Spleen (tissue), 11 donors: ENCODE measurements around the gene CYB561D2. TPM values are rescaled to one million over a fixed set of nuclear protein-coding genes. Genes with fewer than 3 reads are reported as not detected.
A peak's percentile ranks its signal among the peaks of the same experiment; 100 is the strongest.

Experiments used
- DNase-seq: peaks from one replicate; pipeline ENCODE4 v3.0.0-alpha.2; 2020
- H3K27ac ChIP-seq, 8 donors: fragments of 200-600 bp; sonication (generic) in 7 of 8; 1 replicate in 4 of 8; 2 replicates in 4 of 8; pipeline versions ENCODE4 v1.5.0 to v1.8.0; 2016 to 2021; ENCODE audit warnings: inconsistent platforms in 4 of 8, mild to moderate bottlenecking in 4 of 8, moderate library complexity in 1 of 8
- H3K27me3 ChIP-seq, 7 donors: fragments of 200-600 bp; sonication (generic) in 6 of 7; replicated peaks in 1 of 7; 1 replicate in 4 of 7; 2 replicates in 3 of 7; pipeline versions ENCODE4 v1.5.0 to v1.8.0; 2016 to 2021; ENCODE audit warnings: inconsistent platforms in 3 of 7, mild to moderate bottlenecking in 1 of 7
- H3K36me3 ChIP-seq, 6 donors: fragments of 200-600 bp; sonication (generic) in 5 of 6; 1 replicate in 4 of 6; 2 replicates in 2 of 6; pipeline versions ENCODE4 v1.5.0 to v1.8.0; 2016 to 2021; ENCODE audit warnings: inconsistent platforms in 2 of 6
- H3K4me1 ChIP-seq, 6 donors: fragments of 200-600 bp; sonication (generic) in 5 of 6; 1 replicate in 3 of 6; 2 replicates in 3 of 6; pipeline versions ENCODE4 v1.5.0 to v1.8.0; 2016 to 2021; ENCODE audit warnings: inconsistent platforms in 3 of 6
- H3K4me3 ChIP-seq, 8 donors: fragments of 200-600 bp; sonication (generic) in 7 of 8; 1 replicate in 4 of 8; 2 replicates in 4 of 8; pipeline versions ENCODE4 v1.5.0 to v1.8.0; 2016 to 2021; ENCODE audit warnings: inconsistent platforms in 4 of 8, mild to moderate bottlenecking in 4 of 8, moderate library complexity in 2 of 8
- H3K9me3 ChIP-seq, 8 donors: fragments of 200-600 bp; sonication (generic) in 7 of 8; 1 replicate in 4 of 8; 2 replicates in 4 of 8; pipeline versions ENCODE4 v1.5.0 to v1.8.0; 2016 to 2021; ENCODE audit warnings: inconsistent platforms in 4 of 8
- POLR2A ChIP-seq, 3 donors: fragments of 450-650 bp; IDR thresholded peaks; one replicate each; pipeline ENCODE4 v1.5.1; 2017; ENCODE audit warnings: antibody characterized with exemption in 3 of 3, mild to moderate bottlenecking in 1 of 3
- POLR2AphosphoS5 ChIP-seq, 3 donors: sonication (generic); formaldehyde crosslinking; IDR thresholded peaks; one replicate each; pipeline ENCODE4 v1.5.1; 2017; ENCODE audit warnings: antibody characterized with exemption in 3 of 3
- WGBS, 5 donors: extraction: QIAGEN DNeasy Blood & Tissue Kit in 3 of 5; methylation state at CpG; one replicate each; pipeline versions ENCODE4 v1.1.5 to v1.1.7; 2013 to 2018; 5-methylcytosine and 5-hydroxymethylcytosine counted together
- intact Hi-C: fragments of 100-400 bp; cut with DNase I; formaldehyde crosslinking; loops from one replicate; pipeline ENCODE4 v1.15.0; 2023; ENCODE audit warnings: low total_unique reads
- polyA plus RNA-seq, 3 donors: library from polyadenylated mRNA; stranded (reverse); fragments of 200-250 nt; gene quantifications; one replicate each; pipeline ENCODE4 v1.2.1, GENCODE V29; 2013
- total RNA-seq, 7 donors: library from RNA; depleted of rRNA in 3 of 7; stranded (reverse); fragments of >200 nt in 3 of 7; fragmentation: NEBNext Ultra II Directional in 4 of 7; extraction: Animal tissue kit (Norgen Biotek cat#: 25700) in 4 of 7; gene quantifications; one replicate each; pipeline versions ENCODE4 v1.1.0 to v1.2.1, GENCODE V29; 2016 to 2021
- TF ChIP-seq, protein P1 (sequence below), 11 experiments: fragments of 200-600 bp in 7 of 11; fragments of 450-650 bp in 4 of 11; sonication (generic) in 4 of 11; IDR thresholded peaks in 8 of 11; conservative IDR thresholded peaks in 3 of 11; 1 replicate in 7 of 11; 2 replicates in 4 of 11; pipeline versions ENCODE4 v1.4.0 to v1.8.0; 2016 to 2021; ENCODE audit warnings: antibody characterized with exemption in 11 of 11, inconsistent platforms in 4 of 11, mild to moderate bottlenecking in 1 of 11
- donor health status: healthy with polysubstance abuse.
- donor health status: DM: no; HTN: no; CAD: no; lungs with moderate emphysema.
- donor health status: DM: no; HTN: no; CAD: no.
- donor health status: Bipolar disorder and iron deficiency.
- donor health status: healthy.
- donor health status: DM: no; HTN: no; CAD: no.
- donor health status: DM: yes; HTN: yes; CAD: no.

Gene CYB561D2
- total and polyA plus RNA-seq, 10 donors, result 18.7 to 35.2 (median 26.4) TPM

DNA sequence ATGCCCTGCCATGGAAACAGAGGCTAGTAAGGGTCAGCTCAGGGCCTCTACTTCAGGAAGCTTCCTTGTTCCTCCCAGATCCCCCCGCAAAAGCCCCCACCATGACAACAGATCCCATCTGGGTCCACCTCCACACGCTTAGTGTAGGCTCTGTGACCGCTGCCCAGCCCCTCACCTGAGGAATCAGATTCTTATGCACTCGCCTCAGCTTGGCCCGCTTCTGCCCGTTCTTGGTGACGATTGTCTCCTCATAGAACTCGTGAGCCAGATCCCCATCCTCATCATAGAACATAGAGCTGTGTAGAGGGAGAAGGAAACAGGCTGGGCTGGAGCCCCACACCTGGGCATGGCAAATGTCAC, 24.5 kb upstream of the CYB561D2 start:
- Histone ChIP-seq H3K27me3 (no peaks in the 10 kb centered on the region), H3K27ac (peak overlapping the region in 5 of 8 donors; percentile 34 to 96 (median 95)), H3K4me1 (peaks cover 37 to 95% (median 72%) of the 10 kb centered on the region in 6 donors), H3K4me3 (no peak overlapping the region), H3K9me3 (no peaks in the 10 kb centered on the region), H3K36me3 (peaks cover 0 to 48% (median 34%) of the 10 kb centered on the region in 6 donors)
- intact Hi-C loops, result loop anchor here (10.0 kb wide), 1 partner anchor 91 kb away; the partner anchor contains the start of gene GNAI2
- WGBS, 5 donors, result 90 to 96% (median 95%) methylated on average over 8 of the region's 8 CpGs
- TF ChIP-seq POLR2AphosphoS5 (IDR thresholded peaks at IDR 0.05) (no peak), POLR2A (IDR thresholded peaks at IDR 0.05) (no peak)
- TF ChIP-seq, protein P1, sequence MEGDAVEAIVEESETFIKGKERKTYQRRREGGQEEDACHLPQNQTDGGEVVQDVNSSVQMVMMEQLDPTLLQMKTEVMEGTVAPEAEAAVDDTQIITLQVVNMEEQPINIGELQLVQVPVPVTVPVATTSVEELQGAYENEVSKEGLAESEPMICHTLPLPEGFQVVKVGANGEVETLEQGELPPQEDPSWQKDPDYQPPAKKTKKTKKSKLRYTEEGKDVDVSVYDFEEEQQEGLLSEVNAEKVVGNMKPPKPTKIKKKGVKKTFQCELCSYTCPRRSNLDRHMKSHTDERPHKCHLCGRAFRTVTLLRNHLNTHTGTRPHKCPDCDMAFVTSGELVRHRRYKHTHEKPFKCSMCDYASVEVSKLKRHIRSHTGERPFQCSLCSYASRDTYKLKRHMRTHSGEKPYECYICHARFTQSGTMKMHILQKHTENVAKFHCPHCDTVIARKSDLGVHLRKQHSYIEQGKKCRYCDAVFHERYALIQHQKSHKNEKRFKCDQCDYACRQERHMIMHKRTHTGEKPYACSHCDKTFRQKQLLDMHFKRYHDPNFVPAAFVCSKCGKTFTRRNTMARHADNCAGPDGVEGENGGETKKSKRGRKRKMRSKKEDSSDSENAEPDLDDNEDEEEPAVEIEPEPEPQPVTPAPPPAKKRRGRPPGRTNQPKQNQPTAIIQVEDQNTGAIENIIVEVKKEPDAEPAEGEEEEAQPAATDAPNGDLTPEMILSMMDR (IDR thresholded peaks at IDR 0.05 in 8 of 11, conservative IDR thresholded peaks at IDR 0.05 in 3 of 11), result no peak
- peak; percentile 71 for DNase-seq

DNA sequence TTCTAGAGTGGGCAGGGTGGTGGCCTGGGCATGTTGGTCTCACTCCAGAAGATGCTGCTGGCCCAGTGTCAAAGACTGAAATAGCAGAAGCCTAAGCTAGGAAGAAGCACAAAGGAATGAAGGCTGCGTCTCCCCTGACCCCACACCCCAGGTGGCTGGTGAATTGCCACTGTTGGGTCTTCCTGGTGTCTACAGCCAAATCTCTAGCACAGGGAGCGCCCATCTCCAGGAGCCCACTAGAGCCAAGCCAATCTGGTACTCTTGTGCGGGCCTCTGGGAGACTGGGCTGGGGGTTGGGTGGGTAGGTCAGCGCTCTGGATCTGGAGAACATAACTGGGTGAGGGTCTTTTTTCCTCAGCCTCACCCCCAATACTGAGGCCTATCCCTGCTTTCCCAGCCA, 23.5 kb upstream of the CYB561D2 start:
- peak; percentile 66 for DNase-seq
- peaks cover 0 to 58% (median 43%) of the 10 kb centered on the region in 6 donors for H3K36me3 ChIP-seq
- no peaks in the 10 kb centered on the region for H3K9me3 ChIP-seq
- intact Hi-C loops, result loop anchor here (10.0 kb wide), 1 partner anchor 92 kb away; the partner anchor contains the start of gene GNAI2
- WGBS, 5 donors, result 50 to 88% (median 74%) methylated on average over 2 to 4 of the region's 4 CpGs
- TF ChIP-seq, protein P1 (IDR thresholded peaks at IDR 0.05 in 8 of 11, conservative IDR thresholded peaks at IDR 0.05 in 3 of 11), result no peak
- TF ChIP-seq POLR2A (IDR thresholded peaks at IDR 0.05) (no peak), POLR2AphosphoS5 (IDR thresholded peaks at IDR 0.05) (no peak)
- peak overlapping the region in 4 of 8 donors; percentile 85 to 93 (median 90) for H3K27ac ChIP-seq
- H3K4me3 ChIP-seq, result peak overlapping the region; percentile 74 to 100 (median 97)
- H3K4me1 ChIP-seq, result peaks cover 36 to 98% (median 67%) of the 10 kb centered on the region in 6 donors
- H3K27me3 ChIP-seq, result no peaks in the 10 kb centered on the region

DNA sequence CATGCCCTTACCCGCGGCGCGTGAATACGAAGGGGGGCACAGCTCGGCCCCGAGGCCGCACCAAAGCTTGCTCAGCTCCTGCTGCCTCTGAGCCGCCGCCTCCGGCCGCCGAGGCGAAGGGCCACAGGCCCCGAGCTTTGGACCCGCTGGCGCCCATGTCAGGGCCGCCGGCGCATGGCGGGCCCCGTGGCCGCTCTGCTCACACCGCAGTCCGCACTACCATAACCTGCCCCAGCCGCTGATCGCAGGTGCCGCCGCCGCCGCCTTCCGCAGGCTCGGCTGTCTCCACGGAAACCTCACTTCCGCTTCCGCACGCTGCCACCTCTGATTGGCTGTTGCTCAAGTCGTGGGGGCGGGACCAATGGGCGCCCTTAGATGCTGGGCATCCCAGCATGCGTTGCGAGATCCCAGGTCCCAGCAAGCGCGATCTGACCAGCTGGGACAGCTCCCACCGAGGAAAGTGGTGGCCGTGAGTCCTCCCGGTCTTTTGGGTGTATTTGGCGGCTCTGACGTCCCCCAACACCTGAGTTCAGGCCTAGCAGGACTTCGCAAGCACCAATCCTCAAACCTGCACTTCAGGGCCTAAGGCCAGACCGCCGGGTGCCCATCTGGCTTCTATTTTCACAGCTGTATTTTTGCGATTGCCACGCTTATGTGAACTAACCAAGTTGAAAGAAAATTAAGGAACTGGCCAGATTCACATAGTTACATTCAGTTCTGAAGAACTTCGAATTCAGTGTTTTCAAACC, 22.5 kb upstream of the CYB561D2 start, which contains the start of gene TUSC2:
Gene TUSC2, minus strand, starts transcription at position 281 of the 749 bp plus-strand sequence. Its CDS starts 124 bp downstream, at position 157.
- intact Hi-C loops, result loop anchor here (10.0 kb wide), 1 partner anchor 93 kb away; the partner anchor contains the start of gene GNAI2
- Histone ChIP-seq H3K27me3 (no peaks in the 10 kb centered on the region), H3K27ac (peak within 1 kb of the TSS; percentile 74 to 93 (median 86)), H3K4me1 (peaks cover 34 to 98% (median 65%) of the 10 kb centered on the region in 6 donors), H3K4me3 (peak within 1 kb of the TSS; percentile 74 to 100 (median 97)), H3K36me3 (peaks cover 0 to 68% (median 50%) of the 10 kb centered on the region in 6 donors), H3K9me3 (no peaks in the 10 kb centered on the region)
- 3 to 8% (median 3%) methylated on average over 12 to 55 of the region's 55 CpGs for WGBS, 5 donors
- TF ChIP-seq POLR2A (IDR thresholded peaks at IDR 0.05), result no peak
- peak; percentile 94 to 98 (median 96) for TF ChIP-seq POLR2AphosphoS5 (IDR thresholded peaks at IDR 0.05)
- TF ChIP-seq, protein P1 (IDR thresholded peaks at IDR 0.05 in 8 of 11, conservative IDR thresholded peaks at IDR 0.05 in 3 of 11), result peak in 4 of 11 experiments; percentile 15 to 22 (median 20)
- DNase-seq, result peak; percentile 98

DNA sequence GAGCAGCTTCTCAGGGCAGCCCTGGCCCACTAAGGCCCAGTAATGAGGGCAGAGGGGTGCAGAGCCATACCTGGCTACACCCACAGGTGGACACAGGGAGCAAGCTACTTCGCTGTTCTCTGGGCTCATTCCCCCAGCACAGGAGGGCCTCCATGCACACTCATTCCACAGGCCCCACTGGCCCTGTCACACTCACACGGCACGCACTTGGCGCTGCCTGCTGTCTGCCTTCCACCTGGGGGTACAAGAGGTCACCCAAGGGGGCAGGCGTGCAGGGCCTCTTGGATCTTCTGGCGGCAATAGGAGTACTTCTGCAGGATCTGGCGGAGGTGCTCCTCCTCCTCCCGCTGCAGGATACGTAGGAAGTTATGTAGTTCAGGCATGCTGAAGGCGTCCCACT, 20.3 kb upstream of the CYB561D2 start:
- WGBS, 5 donors, result 93 to 100% (median 95%) methylated on average over 4 to 10 of the region's 10 CpGs
- DNase-seq, result peak; percentile 69
- no peaks in the 10 kb centered on the region for H3K9me3 ChIP-seq
- TF ChIP-seq POLR2A (IDR thresholded peaks at IDR 0.05), result no peak
- peak in 2 of 3 donors; percentile 43 to 61 for TF ChIP-seq POLR2AphosphoS5 (IDR thresholded peaks at IDR 0.05)
- TF ChIP-seq, protein P1 (IDR thresholded peaks at IDR 0.05 in 8 of 11, conservative IDR thresholded peaks at IDR 0.05 in 3 of 11), result no peak
- intact Hi-C loops, result no loop called here
- H3K4me1 ChIP-seq, result peaks cover 38 to 98% (median 65%) of the 10 kb centered on the region in 6 donors
- H3K4me3 ChIP-seq, result no peak overlapping the region
- peaks cover 0 to 78% (median 49%) of the 10 kb centered on the region in 6 donors for H3K36me3 ChIP-seq
- H3K27me3 ChIP-seq, result no peaks in the 10 kb centered on the region
- H3K27ac ChIP-seq, result peak overlapping the region in 1 of 8 donors; percentile 21
